Breast epithelium (tissue), 4 donors: ENCODE data around the gene MRPS27. TPM values are rescaled to one million over a fixed set of nuclear protein-coding genes. Genes with fewer than 3 reads are reported as not detected.

ENCODE experiments used
- DNase-seq, 2 donors: peaks; one replicate each; pipeline ENCODE4 v3.0.0-alpha.2; 2019; ENCODE audit warnings: low spot score in 2 of 2
- H3K27ac ChIP-seq, 2 donors: fragments of 200-600 bp; sonication (generic) in 1 of 2; one replicate each; pipeline ENCODE4 v1.5.1; 2016 to 2019; ENCODE audit warnings: mild to moderate bottlenecking in 1 of 2
- H3K27me3 ChIP-seq, 2 donors: fragments of 200-600 bp; sonication (generic) in 1 of 2; one replicate each; pipeline versions ENCODE4 v1.5.1 to v1.6.0; 2017 to 2019; ENCODE audit warnings: control low read depth in 1 of 2, mild to moderate bottlenecking in 1 of 2
- H3K36me3 ChIP-seq: fragments of 200-600 bp; one replicate; pipeline ENCODE4 v1.5.1; 2019
- H3K4me1 ChIP-seq, 2 donors: fragments of 200-600 bp; sonication (generic); one replicate each; pipeline ENCODE4 v1.5.1; 2016 to 2019; ENCODE audit warnings: control low read depth in 1 of 2
- H3K4me3 ChIP-seq, 3 donors: fragments of 200-600 bp; sonication (generic); 1 replicate in 2 of 3; 2 replicates in 1 of 3; pipeline ENCODE4 v1.5.1; 2016 to 2019; ENCODE audit warnings: mild to moderate bottlenecking in 3 of 3, moderate library complexity in 2 of 3
- H3K9me3 ChIP-seq, 2 donors: fragments of 200-600 bp; sonication (generic) in 1 of 2; one replicate each; pipeline ENCODE4 v1.5.1; 2016 to 2019; ENCODE audit warnings: control low read depth in 1 of 2
- POLR2A ChIP-seq: fragments of 450-650 bp; IDR thresholded peaks from one replicate; pipeline ENCODE4 v1.6.1; 2016; ENCODE audit warnings: antibody characterized with exemption, mild to moderate bottlenecking, moderate library complexity
- POLR2AphosphoS5 ChIP-seq, 3 donors: sonication (generic); formaldehyde crosslinking; IDR thresholded peaks; one replicate each; pipeline ENCODE4 v1.6.1; 2017; ENCODE audit warnings: antibody characterized with exemption in 3 of 3
- intact Hi-C: fragments of 100-400 bp; cut with DNase I; formaldehyde crosslinking; loops from one replicate; pipeline ENCODE4 v1.15.1; 2023; ENCODE audit warnings: low total_unique reads
- total RNA-seq, 3 donors: library from RNA; depleted of rRNA; stranded (reverse); fragments of >200 nt; gene quantifications; one replicate each; pipeline ENCODE4 v1.1.0, GENCODE V29; 2016
- TF ChIP-seq, protein P1 (sequence below), 3 donors: fragments of 450-650 bp; IDR thresholded peaks; one replicate each; pipeline ENCODE4 v1.5.1; 2016 to 2017; ENCODE audit warnings: antibody characterized with exemption in 3 of 3, mild to moderate bottlenecking in 3 of 3, moderate library complexity in 3 of 3

The MRPS27 gene
- total RNA-seq, 3 donors from 2014 or later: 47.8 to 71.3 (median 51.8) TPM

DNA sequence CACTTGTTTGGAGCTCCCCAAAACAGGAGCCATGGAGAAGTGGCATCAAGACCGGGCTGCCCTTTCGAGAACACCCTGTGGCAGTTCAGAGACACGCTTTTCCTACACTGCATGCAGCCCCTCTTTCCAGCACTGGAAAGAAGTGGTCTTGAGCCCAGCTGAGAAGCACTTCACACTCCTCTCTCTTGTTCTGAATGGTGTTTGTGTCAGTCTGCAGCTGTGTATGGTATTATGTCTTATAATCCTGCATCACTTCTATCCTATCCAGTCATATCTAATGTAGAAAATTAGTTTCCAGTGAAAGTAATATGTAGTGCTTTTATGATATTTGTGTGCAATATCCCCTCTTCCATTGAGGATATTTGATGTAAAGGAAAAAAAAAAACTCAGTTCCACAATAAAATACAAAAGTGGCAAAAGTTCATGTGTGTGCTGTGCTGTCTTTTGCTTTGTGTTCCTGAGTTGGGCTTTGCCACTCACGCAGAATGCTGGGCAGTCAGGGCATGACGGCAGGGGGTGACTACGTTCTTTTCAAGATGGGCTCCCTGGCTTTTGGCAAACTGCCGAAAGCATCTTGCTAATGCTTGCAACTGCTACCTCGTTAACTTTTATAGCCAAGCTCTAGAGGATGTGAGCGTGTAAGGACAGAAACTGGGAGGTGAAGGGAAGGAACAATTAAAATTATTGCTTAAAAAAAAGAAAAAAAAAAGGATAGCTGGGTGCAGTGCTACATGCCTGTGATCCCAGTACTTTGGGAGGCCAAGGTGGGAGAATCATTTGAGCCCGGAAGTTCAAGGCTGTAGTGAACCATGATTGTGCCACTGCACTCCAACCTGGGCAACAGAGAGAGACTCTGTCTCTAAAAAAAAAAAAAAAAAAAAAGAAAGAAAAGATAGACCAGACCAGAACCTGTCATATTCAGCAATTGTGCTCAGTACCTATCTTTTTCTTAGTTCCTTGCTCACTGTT is 110.6 kb downstream of the MRPS27 start:
- Histone ChIP-seq H3K36me3 (no peaks in the 10 kb centered on the region), H3K27me3 (no peaks in the 10 kb centered on the region), H3K27ac (no peak overlapping the region), H3K4me1 (peaks cover 0 to 13% of the 10 kb centered on the region in 2 donors), H3K4me3 (no peak overlapping the region), H3K9me3 (no peaks in the 10 kb centered on the region)
- TF ChIP-seq, protein P1, sequence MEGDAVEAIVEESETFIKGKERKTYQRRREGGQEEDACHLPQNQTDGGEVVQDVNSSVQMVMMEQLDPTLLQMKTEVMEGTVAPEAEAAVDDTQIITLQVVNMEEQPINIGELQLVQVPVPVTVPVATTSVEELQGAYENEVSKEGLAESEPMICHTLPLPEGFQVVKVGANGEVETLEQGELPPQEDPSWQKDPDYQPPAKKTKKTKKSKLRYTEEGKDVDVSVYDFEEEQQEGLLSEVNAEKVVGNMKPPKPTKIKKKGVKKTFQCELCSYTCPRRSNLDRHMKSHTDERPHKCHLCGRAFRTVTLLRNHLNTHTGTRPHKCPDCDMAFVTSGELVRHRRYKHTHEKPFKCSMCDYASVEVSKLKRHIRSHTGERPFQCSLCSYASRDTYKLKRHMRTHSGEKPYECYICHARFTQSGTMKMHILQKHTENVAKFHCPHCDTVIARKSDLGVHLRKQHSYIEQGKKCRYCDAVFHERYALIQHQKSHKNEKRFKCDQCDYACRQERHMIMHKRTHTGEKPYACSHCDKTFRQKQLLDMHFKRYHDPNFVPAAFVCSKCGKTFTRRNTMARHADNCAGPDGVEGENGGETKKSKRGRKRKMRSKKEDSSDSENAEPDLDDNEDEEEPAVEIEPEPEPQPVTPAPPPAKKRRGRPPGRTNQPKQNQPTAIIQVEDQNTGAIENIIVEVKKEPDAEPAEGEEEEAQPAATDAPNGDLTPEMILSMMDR (IDR thresholded peaks at IDR 0.05): no peak
- TF ChIP-seq POLR2A: no peak
- TF ChIP-seq POLR2AphosphoS5 (IDR thresholded peaks at IDR 0.05): no peak
- intact Hi-C loops: loop anchor here (5.0 kb wide), 1 partner anchor 373 kb away; no protein-coding TSS in a partner anchor
- DNase-seq: peak in 1 of 2 donors; percentile 26

DNA sequence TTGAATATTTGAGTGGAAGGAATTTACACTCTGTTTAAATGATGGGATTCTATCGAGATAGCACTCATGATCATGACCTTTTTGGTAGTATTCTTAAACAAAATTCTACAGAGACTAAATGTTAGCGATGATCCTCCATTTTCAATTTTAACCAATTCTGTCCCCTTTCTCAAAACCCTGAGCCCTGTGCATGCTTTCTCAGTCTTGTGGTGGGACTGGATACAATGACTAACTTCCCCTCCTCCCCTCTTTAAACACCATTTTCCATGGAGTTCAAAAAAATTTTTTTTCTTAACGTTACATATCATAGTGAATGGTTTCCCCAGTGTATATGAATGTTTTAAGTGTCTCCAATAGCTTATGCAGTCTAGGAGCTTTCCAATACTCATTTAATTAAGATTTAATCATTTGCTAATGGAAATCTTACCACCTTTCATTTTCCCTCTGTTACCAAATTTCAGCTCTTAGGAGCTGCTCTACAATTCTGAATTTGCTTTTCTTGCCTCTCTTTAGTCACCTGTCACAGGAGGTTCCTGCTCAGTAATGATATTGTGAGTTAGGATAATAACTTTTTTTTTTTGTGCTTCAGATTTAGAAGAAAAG is 111.6 kb downstream of the MRPS27 start:
- no peak for DNase-seq
- TF ChIP-seq, protein P1 (IDR thresholded peaks at IDR 0.05): no peak
- no peak for TF ChIP-seq POLR2A
- TF ChIP-seq POLR2AphosphoS5 (IDR thresholded peaks at IDR 0.05): no peak
- intact Hi-C loops: loop anchor here (5.0 kb wide), 1 partner anchor 374 kb away; no protein-coding TSS in a partner anchor
- Histone ChIP-seq H3K4me3 (no peak overlapping the region), H3K9me3 (no peaks in the 10 kb centered on the region), H3K4me1 (peaks cover 0 to 13% of the 10 kb centered on the region in 2 donors), H3K36me3 (no peaks in the 10 kb centered on the region), H3K27me3 (no peaks in the 10 kb centered on the region), H3K27ac (no peak overlapping the region)

DNA sequence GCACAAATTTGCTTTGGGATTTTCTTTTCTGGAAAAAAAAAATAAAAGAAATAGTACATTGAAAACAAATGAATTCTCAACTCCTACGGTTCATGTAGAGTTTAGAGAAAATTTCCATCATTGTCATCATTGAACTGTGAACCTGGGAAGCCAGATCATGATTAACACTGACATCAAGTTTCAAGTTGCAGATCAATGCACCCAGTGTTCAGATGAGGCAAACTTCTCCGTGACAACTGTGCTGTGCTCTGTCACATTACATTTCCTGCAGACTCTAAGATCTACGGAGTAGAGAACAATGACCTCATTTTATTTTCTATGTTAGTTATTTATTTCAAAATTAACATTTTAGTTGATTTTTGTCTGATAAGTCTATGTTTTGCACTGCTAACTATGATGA is 113.0 kb downstream of the MRPS27 start:
- intact Hi-C loops: loop anchor here (1.0 to 5.0 kb wide), 2 partner anchors 22 to 375 kb away; no protein-coding TSS in a partner anchor
- H3K36me3 ChIP-seq: no peaks in the 10 kb centered on the region
- DNase-seq: no peak
- H3K27ac ChIP-seq: no peak overlapping the region
- no peaks in the 10 kb centered on the region for H3K27me3 ChIP-seq
- peaks cover 0 to 13% of the 10 kb centered on the region in 2 donors for H3K4me1 ChIP-seq
- TF ChIP-seq, protein P1 (IDR thresholded peaks at IDR 0.05): no peak
- TF ChIP-seq POLR2A (no peak), POLR2AphosphoS5 (IDR thresholded peaks at IDR 0.05) (no peak)
- no peak overlapping the region for H3K4me3 ChIP-seq
- H3K9me3 ChIP-seq: no peaks in the 10 kb centered on the region

GRCh38 chr5:72206160-72206559 is 113.9 kb downstream of the MRPS27 start:
- H3K27me3 ChIP-seq: no peaks in the 10 kb centered on the region
- H3K36me3 ChIP-seq: no peaks in the 10 kb centered on the region
- H3K4me1 ChIP-seq: peaks cover 0 to 9% of the 10 kb centered on the region in 2 donors
- H3K9me3 ChIP-seq: no peaks in the 10 kb centered on the region
- no peak for DNase-seq
- intact Hi-C loops: loop anchor here (1.0 to 5.0 kb wide), 2 partner anchors 21 to 376 kb away; no protein-coding TSS in a partner anchor
- no peak overlapping the region for H3K27ac ChIP-seq
- TF ChIP-seq, protein P1 (IDR thresholded peaks at IDR 0.05): no peak
- TF ChIP-seq POLR2A: no peak
- TF ChIP-seq POLR2AphosphoS5 (IDR thresholded peaks at IDR 0.05): no peak
- H3K4me3 ChIP-seq: no peak overlapping the region
